ENCODE data around the gene SLC15A5.

SLC15A5 gene

GRCh38 chr12:16277585-16277984 is at the start of gene SLC15A5:
Gene SLC15A5, minus strand, starts transcription at chr12:16277685. Its CDS starts 0 bp downstream, at chr12:16277685.
- no peak for DNase-seq

GRCh38 chr12:16325426-16325825 is 47.9 kb upstream of the SLC15A5 start:
- DNase-seq = no peak

- DNase-seq = no peak
Measured at GRCh38 chr12:16324772-16325171, 47.3 kb upstream of the SLC15A5 start.

- no peak for DNase-seq
Measured at GRCh38 chr12:16324272-16324671, 46.8 kb upstream of the SLC15A5 start.

- no peak for DNase-seq
Measured at GRCh38 chr12:16323638-16324037, 46.2 kb upstream of the SLC15A5 start.

- no peak for DNase-seq
Measured at GRCh38 chr12:16323010-16323409, 45.5 kb upstream of the SLC15A5 start.

- DNase-seq = no peak
Measured at GRCh38 chr12:16310934-16311333, 33.4 kb upstream of the SLC15A5 start.

- DNase-seq = no peak
Measured at GRCh38 chr12:16307856-16308475, 30.5 kb upstream of the SLC15A5 start.

- DNase-seq = no peak
Measured at GRCh38 chr12:16303939-16304338, 26.5 kb upstream of the SLC15A5 start.

GRCh38 chr12:16300736-16301135 is 23.3 kb upstream of the SLC15A5 start:
- DNase-seq = no peak

- no peak for DNase-seq
Measured at GRCh38 chr12:16300122-16300521, 22.6 kb upstream of the SLC15A5 start.

- DNase-seq = no peak
Measured at GRCh38 chr12:16299403-16299802, 21.9 kb upstream of the SLC15A5 start.

- DNase-seq = no peak
Measured at GRCh38 chr12:16297521-16297920, 20.0 kb upstream of the SLC15A5 start.

GRCh38 chr12:16294376-16294956 is 17.0 kb upstream of the SLC15A5 start:
- no peak for DNase-seq

GRCh38 chr12:16291032-16291431 is 13.5 kb upstream of the SLC15A5 start:
- no peak for DNase-seq

GRCh38 chr12:16285586-16285985 is 8.1 kb upstream of the SLC15A5 start:
- no peak for DNase-seq

- DNase-seq = no peak
Measured at GRCh38 chr12:16282978-16283377, 5.5 kb upstream of the SLC15A5 start.

GRCh38 chr12:16282081-16282480 is 4.6 kb upstream of the SLC15A5 start:
- no peak for DNase-seq

- DNase-seq = no peak
Measured at GRCh38 chr12:16281157-16281556, 3.7 kb upstream of the SLC15A5 start.

- no peak for DNase-seq
Measured at GRCh38 chr12:16272222-16272621, 5.3 kb downstream of the SLC15A5 start.

GRCh38 chr12:16271062-16271461 is 6.4 kb downstream of the SLC15A5 start:
- DNase-seq = no peak

- no peak for DNase-seq
Measured at GRCh38 chr12:16269946-16270345, 7.5 kb downstream of the SLC15A5 start.

- no peak for DNase-seq
Measured at GRCh38 chr12:16266085-16266484, 11.4 kb downstream of the SLC15A5 start.

GRCh38 chr12:16261944-16262475 is 15.5 kb downstream of the SLC15A5 start:
- no peak for DNase-seq

- no peak for DNase-seq
Measured at GRCh38 chr12:16260206-16260605, 17.3 kb downstream of the SLC15A5 start.
